ENCODE results near the gene PPFIA1.

PPFIA1 gene

GRCh38 chr11:70424765-70425344 is 154.4 kb downstream of the PPFIA1 start:
- Histone ChIP-seq H3K27ac (ENCODE audit: low read depth in 2 of 2, low read length in 2 of 2) (no peak overlapping the region), H3K4me1 (ENCODE audit: control insufficient read depth in 2 of 2, insufficient read depth in 2 of 2, low read length in 2 of 2) (no peaks in the 10 kb centered on the region), H3K36me3 (ENCODE audit: control insufficient read depth in 2 of 2, insufficient read depth in 2 of 2, low read length in 2 of 2) (peaks cover 61 to 67% of the 10 kb centered on the region in 2 donors), H3K4me3 (ENCODE audit: low read length in 2 of 2) (no peak overlapping the region), H3K27me3 (ENCODE audit: control insufficient read depth in 2 of 2, insufficient read depth in 2 of 2, low read length in 2 of 2) (no peaks in the 10 kb centered on the region), H3K9me3 (ENCODE audit: control insufficient read depth in 2 of 2, low read length in 2 of 2) (no peaks in the 10 kb centered on the region), H3K9ac (ENCODE audit: low read depth in 1 of 2, low read length in 2 of 2) (no peak overlapping the region)

GRCh38 chr11:70427436-70427835 is 156.9 kb downstream of the PPFIA1 start:
- Histone ChIP-seq H3K9me3 (ENCODE audit: control insufficient read depth in 2 of 2, low read length in 2 of 2) (no peaks in the 10 kb centered on the region), H3K9ac (ENCODE audit: low read depth in 1 of 2, low read length in 2 of 2) (no peak overlapping the region), H3K27ac (ENCODE audit: low read depth in 2 of 2, low read length in 2 of 2) (no peak overlapping the region), H3K36me3 (ENCODE audit: control insufficient read depth in 2 of 2, insufficient read depth in 2 of 2, low read length in 2 of 2) (peaks cover 67 to 68% of the 10 kb centered on the region in 2 donors), H3K4me1 (ENCODE audit: control insufficient read depth in 2 of 2, insufficient read depth in 2 of 2, low read length in 2 of 2) (no peaks in the 10 kb centered on the region), H3K27me3 (ENCODE audit: control insufficient read depth in 2 of 2, insufficient read depth in 2 of 2, low read length in 2 of 2) (no peaks in the 10 kb centered on the region), H3K4me3 (ENCODE audit: low read length in 2 of 2) (no peak overlapping the region)

GRCh38 chr11:70428701-70429427 is 158.4 kb downstream of the PPFIA1 start:
- no peaks in the 10 kb centered on the region for H3K9me3 ChIP-seq (ENCODE audit: control insufficient read depth in 2 of 2, low read length in 2 of 2)
- H3K4me1 ChIP-seq (ENCODE audit: control insufficient read depth in 2 of 2, insufficient read depth in 2 of 2, low read length in 2 of 2): no peaks in the 10 kb centered on the region
- no peaks in the 10 kb centered on the region for H3K27me3 ChIP-seq (ENCODE audit: control insufficient read depth in 2 of 2, insufficient read depth in 2 of 2, low read length in 2 of 2)
- no peak overlapping the region for H3K9ac ChIP-seq (ENCODE audit: low read depth in 1 of 2, low read length in 2 of 2)
- no peak overlapping the region for H3K27ac ChIP-seq (ENCODE audit: low read depth in 2 of 2, low read length in 2 of 2)
- H3K4me3 ChIP-seq (ENCODE audit: low read length in 2 of 2): no peak overlapping the region
- peaks cover 70 to 71% of the 10 kb centered on the region in 2 donors for H3K36me3 ChIP-seq (ENCODE audit: control insufficient read depth in 2 of 2, insufficient read depth in 2 of 2, low read length in 2 of 2)

- no peak overlapping the region for H3K9ac ChIP-seq (ENCODE audit: low read depth in 1 of 2, low read length in 2 of 2)
- no peak overlapping the region for H3K4me3 ChIP-seq (ENCODE audit: low read length in 2 of 2)
- no peaks in the 10 kb centered on the region for H3K4me1 ChIP-seq (ENCODE audit: control insufficient read depth in 2 of 2, insufficient read depth in 2 of 2, low read length in 2 of 2)
- H3K27ac ChIP-seq (ENCODE audit: low read depth in 2 of 2, low read length in 2 of 2): no peak overlapping the region
- no peaks in the 10 kb centered on the region for H3K27me3 ChIP-seq (ENCODE audit: control insufficient read depth in 2 of 2, insufficient read depth in 2 of 2, low read length in 2 of 2)
- H3K36me3 ChIP-seq (ENCODE audit: control insufficient read depth in 2 of 2, insufficient read depth in 2 of 2, low read length in 2 of 2): peaks cover 73 to 74% of the 10 kb centered on the region in 2 donors
- no peaks in the 10 kb centered on the region for H3K9me3 ChIP-seq (ENCODE audit: control insufficient read depth in 2 of 2, low read length in 2 of 2)
Measured at GRCh38 chr11:70429428-70429705, 158.9 kb downstream of the PPFIA1 start.

GRCh38 chr11:70429724-70430521 is 159.4 kb downstream of the PPFIA1 start:
- H3K9me3 ChIP-seq (ENCODE audit: control insufficient read depth in 2 of 2, low read length in 2 of 2): no peaks in the 10 kb centered on the region
- H3K9ac ChIP-seq (ENCODE audit: low read depth in 1 of 2, low read length in 2 of 2): no peak overlapping the region
- no peaks in the 10 kb centered on the region for H3K27me3 ChIP-seq (ENCODE audit: control insufficient read depth in 2 of 2, insufficient read depth in 2 of 2, low read length in 2 of 2)
- H3K27ac ChIP-seq (ENCODE audit: low read depth in 2 of 2, low read length in 2 of 2): no peak overlapping the region
- H3K36me3 ChIP-seq (ENCODE audit: control insufficient read depth in 2 of 2, insufficient read depth in 2 of 2, low read length in 2 of 2): peaks cover 68 to 76% of the 10 kb centered on the region in 2 donors
- no peak overlapping the region for H3K4me3 ChIP-seq (ENCODE audit: low read length in 2 of 2)
- no peaks in the 10 kb centered on the region for H3K4me1 ChIP-seq (ENCODE audit: control insufficient read depth in 2 of 2, insufficient read depth in 2 of 2, low read length in 2 of 2)

GRCh38 chr11:70430671-70431574 is 160.4 kb downstream of the PPFIA1 start:
- H3K4me3 ChIP-seq (ENCODE audit: low read length in 2 of 2): no peak overlapping the region
- peaks cover 67 to 74% of the 10 kb centered on the region in 2 donors for H3K36me3 ChIP-seq (ENCODE audit: control insufficient read depth in 2 of 2, insufficient read depth in 2 of 2, low read length in 2 of 2)
- no peak overlapping the region for H3K9ac ChIP-seq (ENCODE audit: low read depth in 1 of 2, low read length in 2 of 2)
- no peak overlapping the region for H3K27ac ChIP-seq (ENCODE audit: low read depth in 2 of 2, low read length in 2 of 2)
- H3K4me1 ChIP-seq (ENCODE audit: control insufficient read depth in 2 of 2, insufficient read depth in 2 of 2, low read length in 2 of 2): no peaks in the 10 kb centered on the region
- H3K27me3 ChIP-seq (ENCODE audit: control insufficient read depth in 2 of 2, insufficient read depth in 2 of 2, low read length in 2 of 2): no peaks in the 10 kb centered on the region
- H3K9me3 ChIP-seq (ENCODE audit: control insufficient read depth in 2 of 2, low read length in 2 of 2): no peaks in the 10 kb centered on the region

- H3K9ac ChIP-seq (ENCODE audit: low read depth in 1 of 2, low read length in 2 of 2): no peak overlapping the region
- H3K36me3 ChIP-seq (ENCODE audit: control insufficient read depth in 2 of 2, insufficient read depth in 2 of 2, low read length in 2 of 2): peaks cover 70 to 81% of the 10 kb centered on the region in 2 donors
- no peak overlapping the region for H3K27ac ChIP-seq (ENCODE audit: low read depth in 2 of 2, low read length in 2 of 2)
- H3K9me3 ChIP-seq (ENCODE audit: control insufficient read depth in 2 of 2, low read length in 2 of 2): no peaks in the 10 kb centered on the region
- no peaks in the 10 kb centered on the region for H3K27me3 ChIP-seq (ENCODE audit: control insufficient read depth in 2 of 2, insufficient read depth in 2 of 2, low read length in 2 of 2)
- H3K4me1 ChIP-seq (ENCODE audit: control insufficient read depth in 2 of 2, insufficient read depth in 2 of 2, low read length in 2 of 2): no peaks in the 10 kb centered on the region
- H3K4me3 ChIP-seq (ENCODE audit: low read length in 2 of 2): no peak overlapping the region
Measured at GRCh38 chr11:70431611-70432010, 161.1 kb downstream of the PPFIA1 start.

GRCh38 chr11:70432065-70432464 is 161.6 kb downstream of the PPFIA1 start:
- Histone ChIP-seq H3K4me3 (ENCODE audit: low read length in 2 of 2) (no peak overlapping the region), H3K36me3 (ENCODE audit: control insufficient read depth in 2 of 2, insufficient read depth in 2 of 2, low read length in 2 of 2) (peaks cover 70 to 83% of the 10 kb centered on the region in 2 donors), H3K27me3 (ENCODE audit: control insufficient read depth in 2 of 2, insufficient read depth in 2 of 2, low read length in 2 of 2) (no peaks in the 10 kb centered on the region)

GRCh38 chr11:70432580-70432979 is 162.1 kb downstream of the PPFIA1 start:
- H3K4me1 ChIP-seq (ENCODE audit: control insufficient read depth in 2 of 2, insufficient read depth in 2 of 2, low read length in 2 of 2): no peaks in the 10 kb centered on the region
- H3K36me3 ChIP-seq (ENCODE audit: control insufficient read depth in 2 of 2, insufficient read depth in 2 of 2, low read length in 2 of 2): peaks cover 66 to 81% of the 10 kb centered on the region in 2 donors
- H3K27ac ChIP-seq (ENCODE audit: low read depth in 2 of 2, low read length in 2 of 2): no peak overlapping the region
- H3K4me3 ChIP-seq (ENCODE audit: low read length in 2 of 2): no peak overlapping the region
- H3K9me3 ChIP-seq (ENCODE audit: control insufficient read depth in 2 of 2, low read length in 2 of 2): no peaks in the 10 kb centered on the region
- H3K9ac ChIP-seq (ENCODE audit: low read depth in 1 of 2, low read length in 2 of 2): no peak overlapping the region
- no peaks in the 10 kb centered on the region for H3K27me3 ChIP-seq (ENCODE audit: control insufficient read depth in 2 of 2, insufficient read depth in 2 of 2, low read length in 2 of 2)

More at GRCh38 chr11:70432065-70432464, 161.6 kb downstream of the PPFIA1 start:
- H3K27ac ChIP-seq (ENCODE audit: low read depth in 2 of 2, low read length in 2 of 2): no peak overlapping the region
- H3K9me3 ChIP-seq (ENCODE audit: control insufficient read depth in 2 of 2, low read length in 2 of 2): no peaks in the 10 kb centered on the region
- no peaks in the 10 kb centered on the region for H3K4me1 ChIP-seq (ENCODE audit: control insufficient read depth in 2 of 2, insufficient read depth in 2 of 2, low read length in 2 of 2)
- H3K9ac ChIP-seq (ENCODE audit: low read depth in 1 of 2, low read length in 2 of 2): no peak overlapping the region
